Ascending aorta (tissue), 2 donors: ENCODE measurements around the gene EVI5L. TPM values are rescaled to one million over a fixed set of nuclear protein-coding genes. Genes with fewer than 3 reads are reported as not detected.

Experiments used
- DNase-seq, 2 donors: peaks; one replicate each; pipeline ENCODE4 v3.0.0-alpha.2; 2019; ENCODE audit warnings: low spot score in 2 of 2
- H3K27ac ChIP-seq, 2 donors: fragments of 200-600 bp; sonication (generic); one replicate each; pipeline ENCODE4 v1.5.1; 2016 to 2017; ENCODE audit warnings: mild to moderate bottlenecking in 1 of 2
- H3K27me3 ChIP-seq: fragments of 200-600 bp; sonication (generic); one replicate; pipeline ENCODE4 v1.5.1; 2017
- H3K36me3 ChIP-seq, 2 donors: fragments of 200-600 bp; sonication (generic); one replicate each; pipeline ENCODE4 v1.5.1; 2016
- H3K4me1 ChIP-seq, 2 donors: fragments of 200-600 bp; sonication (generic); one replicate each; pipeline ENCODE4 v1.5.1; 2016 to 2017; ENCODE audit warnings: mild to moderate bottlenecking in 1 of 2
- H3K4me3 ChIP-seq, 2 donors: fragments of 200-600 bp; sonication (generic); one replicate each; pipeline ENCODE4 v1.5.1; 2016 to 2017; ENCODE audit warnings: mild to moderate bottlenecking in 1 of 2
- H3K9me3 ChIP-seq, 2 donors: fragments of 200-600 bp; sonication (generic); one replicate each; pipeline ENCODE4 v1.5.1; 2016
- intact Hi-C: fragments of 100-400 bp; cut with DNase I; formaldehyde crosslinking; loops from one replicate; pipeline ENCODE4 v1.15.1; 2023
- total RNA-seq: library from RNA; depleted of rRNA; stranded (reverse); fragments of >200 nt; gene quantifications from one replicate; pipeline ENCODE4 v1.1.0, GENCODE V29; 2016
- TF ChIP-seq, protein P1 (sequence below), 3 experiments: fragments of 200-600 bp in 2 of 3; fragments of 450-650 bp in 1 of 3; sonication (generic) in 2 of 3; IDR thresholded peaks; one replicate each; pipeline ENCODE4 v1.5.1; 2016 to 2019; ENCODE audit warnings: antibody characterized with exemption in 3 of 3, mild to moderate bottlenecking in 1 of 3, moderate library complexity in 1 of 3

EVI5L gene
- total RNA-seq, 1 donor from 2014 or later, result 27.7 TPM

DNA sequence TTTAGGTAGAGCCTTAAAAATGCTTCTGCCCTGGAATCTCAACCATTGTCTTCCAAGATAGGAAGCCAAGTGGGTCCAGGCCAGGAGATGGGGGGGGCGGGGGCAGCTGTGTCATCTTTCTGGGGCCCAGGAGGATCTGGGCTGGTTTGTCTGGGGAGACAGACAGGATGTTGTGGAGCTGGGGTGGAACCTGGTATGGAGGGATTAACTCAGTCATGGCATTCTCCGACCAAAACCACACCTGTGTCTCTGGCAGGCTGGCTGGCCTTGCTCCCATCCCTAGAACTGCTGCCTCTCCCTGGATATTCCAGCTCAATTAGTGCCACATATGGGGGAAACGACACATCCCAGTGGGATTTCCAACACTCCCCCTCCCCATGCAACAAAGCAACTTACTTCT lies 70.9 kb downstream of the EVI5L start:
- no peak for DNase-seq
- TF ChIP-seq, protein P1, sequence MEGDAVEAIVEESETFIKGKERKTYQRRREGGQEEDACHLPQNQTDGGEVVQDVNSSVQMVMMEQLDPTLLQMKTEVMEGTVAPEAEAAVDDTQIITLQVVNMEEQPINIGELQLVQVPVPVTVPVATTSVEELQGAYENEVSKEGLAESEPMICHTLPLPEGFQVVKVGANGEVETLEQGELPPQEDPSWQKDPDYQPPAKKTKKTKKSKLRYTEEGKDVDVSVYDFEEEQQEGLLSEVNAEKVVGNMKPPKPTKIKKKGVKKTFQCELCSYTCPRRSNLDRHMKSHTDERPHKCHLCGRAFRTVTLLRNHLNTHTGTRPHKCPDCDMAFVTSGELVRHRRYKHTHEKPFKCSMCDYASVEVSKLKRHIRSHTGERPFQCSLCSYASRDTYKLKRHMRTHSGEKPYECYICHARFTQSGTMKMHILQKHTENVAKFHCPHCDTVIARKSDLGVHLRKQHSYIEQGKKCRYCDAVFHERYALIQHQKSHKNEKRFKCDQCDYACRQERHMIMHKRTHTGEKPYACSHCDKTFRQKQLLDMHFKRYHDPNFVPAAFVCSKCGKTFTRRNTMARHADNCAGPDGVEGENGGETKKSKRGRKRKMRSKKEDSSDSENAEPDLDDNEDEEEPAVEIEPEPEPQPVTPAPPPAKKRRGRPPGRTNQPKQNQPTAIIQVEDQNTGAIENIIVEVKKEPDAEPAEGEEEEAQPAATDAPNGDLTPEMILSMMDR (IDR thresholded peaks at IDR 0.05), result no peak
- Histone ChIP-seq H3K27me3 (no peaks in the 10 kb centered on the region), H3K27ac (no peak overlapping the region), H3K4me1 (peaks cover 5 to 20% of the 10 kb centered on the region in 2 donors), H3K36me3 (peaks cover 4 to 6% of the 10 kb centered on the region in 2 donors), H3K4me3 (no peak overlapping the region), H3K9me3 (no peaks in the 10 kb centered on the region)
- intact Hi-C loops, result no loop called here

DNA sequence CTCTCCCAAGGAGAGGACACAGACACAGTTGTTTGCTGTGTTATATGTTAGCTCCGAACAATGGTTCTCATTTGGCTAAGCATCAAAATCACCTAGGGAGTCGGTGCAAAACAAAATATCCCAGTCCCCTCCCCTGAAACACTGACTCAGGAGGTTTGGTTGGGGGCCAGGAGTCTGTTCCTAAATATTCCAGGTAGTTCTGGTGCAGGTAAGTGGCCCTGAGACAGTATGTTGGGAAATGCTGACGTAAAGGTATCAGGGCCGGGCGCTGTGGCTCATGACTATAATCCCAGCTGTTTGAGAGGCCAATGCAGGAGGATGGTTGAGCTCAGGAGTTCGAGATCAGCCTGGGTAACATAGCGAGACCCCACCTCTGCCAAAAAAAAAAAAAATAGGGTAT lies 71.3 kb downstream of the EVI5L start:
- intact Hi-C loops, result no loop called here
- no peak overlapping the region for H3K4me3 ChIP-seq
- H3K27me3 ChIP-seq, result no peaks in the 10 kb centered on the region
- TF ChIP-seq, protein P1 (IDR thresholded peaks at IDR 0.05), result no peak
- H3K36me3 ChIP-seq, result peaks cover 8% of the 10 kb centered on the region in 2 donors
- H3K4me1 ChIP-seq, result peaks cover 5 to 20% of the 10 kb centered on the region in 2 donors
- H3K27ac ChIP-seq, result no peak overlapping the region
- H3K9me3 ChIP-seq, result no peaks in the 10 kb centered on the region
- DNase-seq, result no peak

DNA sequence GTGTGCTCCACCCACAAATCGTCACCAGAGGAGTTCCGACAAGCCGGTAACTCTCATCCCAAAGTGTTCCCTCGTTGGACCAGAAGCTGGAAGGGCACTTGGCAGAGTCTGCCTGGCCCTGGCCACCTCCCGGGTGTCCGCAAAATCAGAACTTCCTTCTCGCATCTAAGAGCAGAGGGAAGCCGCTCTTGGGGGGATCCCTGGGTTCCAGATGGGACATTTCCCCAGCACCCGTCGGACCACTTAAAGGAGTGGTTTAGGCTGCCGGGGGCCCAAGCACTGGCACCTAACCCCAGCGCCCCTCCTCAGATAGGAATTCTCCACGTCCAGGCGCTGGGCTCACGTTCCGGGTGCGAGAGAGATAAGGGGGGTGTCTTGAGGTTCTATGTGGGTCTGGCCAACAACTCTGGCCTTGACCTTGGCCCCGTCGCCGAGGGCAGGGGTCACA lies 72.8 kb downstream of the EVI5L start:
- TF ChIP-seq, protein P1 (IDR thresholded peaks at IDR 0.05), result no peak

DNA sequence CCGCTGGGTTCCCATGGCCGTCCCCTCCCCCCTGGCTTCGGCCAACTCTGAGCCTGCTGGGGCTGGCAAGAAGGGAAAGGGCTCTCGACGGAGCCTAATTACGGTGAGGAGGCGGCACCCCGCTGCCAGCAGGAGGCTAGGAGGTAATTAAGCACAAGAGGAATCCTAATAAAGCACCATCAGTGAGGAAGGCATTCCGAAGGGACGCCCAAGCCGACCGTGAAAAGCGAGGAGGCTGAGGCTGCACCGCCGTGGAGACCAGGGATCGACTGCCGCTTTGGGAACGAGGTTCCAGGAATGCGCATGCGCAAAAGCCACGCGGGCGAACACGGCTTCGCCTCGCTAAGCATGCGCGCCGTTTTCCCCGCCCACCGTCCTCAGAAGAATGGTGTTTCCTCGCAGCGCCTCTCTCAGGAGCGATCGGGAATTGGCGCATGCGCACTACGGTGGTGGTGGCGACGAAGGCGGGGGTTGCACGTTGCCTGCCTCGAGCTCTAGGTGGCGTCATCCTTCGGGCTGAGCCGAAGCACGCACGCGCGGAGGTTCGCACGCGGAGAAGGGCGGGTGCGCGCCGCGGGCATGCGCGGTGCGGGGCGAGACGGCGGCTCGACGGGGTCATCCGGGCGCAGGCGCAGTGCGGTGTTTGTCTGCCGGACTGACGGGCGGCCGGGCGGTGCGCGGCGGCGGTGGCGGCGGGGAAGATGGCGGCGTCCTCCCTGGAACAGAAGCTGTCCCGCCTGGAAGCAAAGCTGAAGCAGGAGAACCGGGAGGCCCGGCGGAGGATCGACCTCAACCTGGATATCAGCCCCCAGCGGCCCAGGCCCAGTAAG lies 73.4 kb downstream of the EVI5L start, which contains the start of gene MAP2K7:
Gene MAP2K7 (plus strand): TSS at position 634 of the 830 bp plus-strand sequence. CDS start 68 bp downstream, at position 702.
- TF ChIP-seq, protein P1 (IDR thresholded peaks at IDR 0.05), result peak in 2 of 3 experiments; percentile 55 to 64
- Histone ChIP-seq H3K4me3 (peak within 1 kb of the TSS; percentile 75 to 97), H3K36me3 (peaks cover 8 to 11% of the 10 kb centered on the region in 2 donors), H3K4me1 (peaks cover 5 to 22% of the 10 kb centered on the region in 2 donors), H3K27ac (peak within 1 kb of the TSS; percentile 77 to 81), H3K27me3 (no peaks in the 10 kb centered on the region), H3K9me3 (no peaks in the 10 kb centered on the region)
- DNase-seq, result peak; percentile 97 to 100
- intact Hi-C loops, result loop anchor here (1.0 kb wide), 3 partner anchors 17 to 74 kb away; partner anchors contain the start of genes SNAPC2 and TIMM44

More for the DNA sequence above, 72.8 kb downstream of the EVI5L start:
- no peak for DNase-seq
- H3K27me3 ChIP-seq, result no peaks in the 10 kb centered on the region
- H3K9me3 ChIP-seq, result no peaks in the 10 kb centered on the region
- H3K27ac ChIP-seq, result peak overlapping the region; percentile 68
- peaks cover 8 to 11% of the 10 kb centered on the region in 2 donors for H3K36me3 ChIP-seq
- H3K4me1 ChIP-seq, result peaks cover 5 to 22% of the 10 kb centered on the region in 2 donors
- intact Hi-C loops, result loop anchor here (1.0 kb wide), 3 partner anchors 17 to 74 kb away; partner anchors contain the start of genes SNAPC2 and TIMM44
- peak overlapping the region; percentile 62 to 97 for H3K4me3 ChIP-seq

DNA sequence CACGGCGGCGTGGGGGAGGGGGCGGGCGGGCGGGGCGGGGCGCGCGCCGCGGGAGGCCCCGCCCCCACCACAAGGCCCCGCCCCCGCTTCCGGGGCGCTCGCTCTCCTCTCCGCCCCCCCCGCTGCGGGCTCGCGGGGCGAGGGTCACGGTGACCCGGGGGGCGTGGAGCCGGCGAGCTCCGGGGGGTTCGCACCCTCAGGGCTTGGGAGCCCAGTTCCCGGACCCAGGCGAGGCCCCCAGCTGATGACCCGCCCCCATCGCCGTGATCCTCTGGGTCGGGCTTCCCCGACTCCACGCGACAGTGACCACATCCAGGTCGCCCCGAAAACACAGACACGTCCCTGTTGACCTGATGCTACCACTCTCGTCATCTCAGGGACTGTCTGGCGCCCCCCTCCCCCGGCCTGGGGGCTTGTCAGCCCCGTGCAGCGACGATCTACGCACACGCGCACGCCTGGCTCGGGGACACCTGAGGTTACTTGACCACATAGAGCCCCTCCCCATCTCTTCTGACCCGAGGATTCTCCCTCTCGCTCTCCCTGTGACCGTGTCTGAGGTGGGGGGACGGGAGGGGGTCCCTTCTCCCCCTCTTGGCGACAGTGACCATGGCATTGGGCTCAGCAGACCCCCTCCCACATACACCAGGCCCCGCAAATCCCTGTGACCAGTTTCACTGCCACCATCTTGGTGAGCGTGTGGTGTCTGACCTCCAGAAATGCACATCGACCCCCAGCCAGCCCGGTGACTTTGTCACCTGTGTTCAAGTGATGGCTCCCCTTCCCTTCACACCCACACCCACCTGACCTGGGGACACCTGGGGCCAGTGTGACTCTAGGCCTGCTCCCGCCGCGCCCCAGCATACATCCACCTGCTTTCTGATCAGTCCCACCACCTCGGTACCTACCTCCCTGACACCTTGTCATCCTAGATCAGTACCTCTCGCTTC lies 74.3 kb downstream of the EVI5L start:
- Histone ChIP-seq H3K27me3 (no peaks in the 10 kb centered on the region), H3K9me3 (no peaks in the 10 kb centered on the region), H3K27ac (peak overlapping the region; percentile 77 to 81), H3K4me1 (peaks cover 5 to 22% of the 10 kb centered on the region in 2 donors), H3K36me3 (peaks cover 11 to 18% of the 10 kb centered on the region in 2 donors), H3K4me3 (peak overlapping the region; percentile 75 to 97)
- TF ChIP-seq, protein P1 (IDR thresholded peaks at IDR 0.05), result no peak
- DNase-seq, result no peak
- intact Hi-C loops, result no loop called here
